Gastrocnemius medialis (tissue), 4 donors: ENCODE measurements around the gene HDAC5. TPM values are rescaled to one million over a fixed set of nuclear protein-coding genes. Genes with fewer than 3 reads are reported as not detected.
"Not testable (repeated sequence)": the region's sequence is repeated elsewhere in the genome, so short reads cannot be mapped to it uniquely, and the experiment has no call there.

ENCODE experiments used
- ATAC-seq, 2 donors: fragments of 150-250 bp; one replicate each; pipeline ENCODE4 v1.9.1; 2016
- DNase-seq, 2 donors: peaks; one replicate each; pipeline ENCODE4 v3.0.0-alpha.2; 2019
- H3K27ac ChIP-seq, 4 donors: fragments of 200-600 bp; sonication (generic); 1 replicate in 1 of 4; 2 replicates in 3 of 4; pipeline ENCODE4 v1.5.1; 2016 to 2018; ENCODE audit warnings: mild to moderate bottlenecking in 2 of 4, moderate library complexity in 1 of 4
- H3K27me3 ChIP-seq, 3 donors: fragments of 200-600 bp; sonication (generic) in 2 of 3; 1 replicate in 1 of 3; 2 replicates in 2 of 3; pipeline versions ENCODE4 v1.5.1 to v1.6.0; 2016 to 2019; ENCODE audit warnings: mild to moderate bottlenecking in 1 of 3, moderate library complexity in 1 of 3
- H3K36me3 ChIP-seq, 2 donors: fragments of 200-600 bp; sonication (generic) in 1 of 2; one replicate each; pipeline ENCODE4 v1.5.1; 2017 to 2018
- H3K4me1 ChIP-seq, 2 donors: fragments of 200-600 bp; sonication (generic) in 1 of 2; one replicate each; pipeline ENCODE4 v1.5.1; 2016 to 2017; ENCODE audit warnings: mild to moderate bottlenecking in 2 of 2
- H3K4me3 ChIP-seq, 4 donors: fragments of 200-600 bp; sonication (generic) in 3 of 4; 1 replicate in 1 of 4; 2 replicates in 3 of 4; pipeline ENCODE4 v1.5.1; 2016 to 2019; ENCODE audit warnings: mild to moderate bottlenecking in 2 of 4
- H3K9me3 ChIP-seq, 3 donors: fragments of 200-600 bp; sonication (generic) in 2 of 3; 1 replicate in 1 of 3; 2 replicates in 2 of 3; pipeline ENCODE4 v1.5.1; 2016 to 2019
- CTCF ChIP-seq, 5 experiments: fragments of 450-650 bp in 3 of 5; fragments of 200-600 bp in 2 of 5; sonication (generic) in 2 of 5; IDR thresholded peaks in 4 of 5; conservative IDR thresholded peaks in 1 of 5; 1 replicate in 4 of 5; 2 replicates in 1 of 5; pipeline ENCODE4 v1.5.1; 2016 to 2019; ENCODE audit warnings: antibody characterized with exemption in 5 of 5, mild to moderate bottlenecking in 3 of 5, moderate library complexity in 3 of 5
- POLR2A ChIP-seq, 2 donors: fragments of 450-650 bp; IDR thresholded peaks; one replicate each; pipeline ENCODE4 v1.6.1; 2017; ENCODE audit warnings: antibody characterized with exemption in 2 of 2, mild to moderate bottlenecking in 2 of 2, moderate library complexity in 2 of 2
- in situ Hi-C, 4 donors: fragments of 200-750 bp; cut with MboI; loops; one replicate each; pipeline versions ENCODE4 v1.15.0 to v1.8.0; 2017; ENCODE audit warnings: low sequenced_read_pairs in 4 of 4
- intact Hi-C: fragments of 100-400 bp; cut with DNase I; formaldehyde crosslinking; loops from one replicate; pipeline ENCODE4 v1.15.1; 2023; ENCODE audit warnings: low total_unique reads
- total RNA-seq, 4 donors: library from RNA; depleted of rRNA; stranded (reverse); fragments of >200 nt; gene quantifications; one replicate each; pipeline versions ENCODE4 v1.1.0 to v1.2.3, GENCODE V29; 2016

The HDAC5 gene
- total RNA-seq, 4 donors from 2014 or later = 36.5 to 301 (median 88.0) TPM

DNA sequence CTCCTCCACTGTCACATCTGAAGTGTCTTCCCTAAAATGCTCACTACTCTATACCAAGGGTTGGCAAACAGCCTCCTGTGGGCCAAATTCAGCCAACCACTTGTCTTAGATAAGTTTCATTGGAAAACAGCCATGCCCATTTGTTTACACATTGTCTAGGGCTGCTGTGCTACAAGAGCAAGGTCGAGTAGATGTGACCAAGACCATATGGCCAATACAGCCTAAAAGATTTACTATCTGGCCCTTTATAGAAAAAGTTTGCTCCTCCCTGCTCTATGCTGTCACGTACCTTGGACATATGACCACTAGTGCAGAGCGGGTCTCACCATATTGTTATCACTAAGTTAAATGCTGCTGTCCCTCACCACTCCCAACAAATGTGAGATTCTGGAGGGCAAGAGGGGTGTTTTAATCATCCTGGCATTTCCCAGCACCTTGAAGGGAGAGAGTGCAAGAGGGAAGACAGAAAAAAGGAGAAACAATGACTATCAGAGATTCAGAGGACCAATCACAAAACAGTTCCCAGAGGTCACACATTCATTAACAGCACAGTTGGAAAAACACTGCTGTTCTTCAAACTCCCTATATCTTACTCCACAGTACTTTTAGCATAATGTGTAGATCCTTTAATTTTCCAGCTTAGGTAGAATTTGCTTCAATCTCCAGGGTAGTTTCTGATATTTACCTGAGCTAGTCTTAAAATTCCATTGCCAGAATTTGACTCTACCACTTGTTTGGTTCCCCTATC is 70.1 kb downstream of the HDAC5 start:
- intact Hi-C loops = no loop called here
- in situ Hi-C loops = no loop called here
- H3K9me3 ChIP-seq = no peaks in the 10 kb centered on the region
- no peaks in the 10 kb centered on the region for H3K27me3 ChIP-seq
- no peak overlapping the region for H3K27ac ChIP-seq
- no peak for ATAC-seq
- peaks cover 3 to 9% of the 10 kb centered on the region in 2 donors for H3K4me1 ChIP-seq
- H3K36me3 ChIP-seq = peaks cover 0 to 34% of the 10 kb centered on the region in 2 donors
- DNase-seq = no peak
- no peak overlapping the region for H3K4me3 ChIP-seq
- TF ChIP-seq POLR2A (IDR thresholded peaks at IDR 0.05) = no peak
- TF ChIP-seq CTCF (IDR thresholded peaks at IDR 0.05 in 4 of 5, conservative IDR thresholded peaks at IDR 0.05 in 1 of 5) = no peak

DNA sequence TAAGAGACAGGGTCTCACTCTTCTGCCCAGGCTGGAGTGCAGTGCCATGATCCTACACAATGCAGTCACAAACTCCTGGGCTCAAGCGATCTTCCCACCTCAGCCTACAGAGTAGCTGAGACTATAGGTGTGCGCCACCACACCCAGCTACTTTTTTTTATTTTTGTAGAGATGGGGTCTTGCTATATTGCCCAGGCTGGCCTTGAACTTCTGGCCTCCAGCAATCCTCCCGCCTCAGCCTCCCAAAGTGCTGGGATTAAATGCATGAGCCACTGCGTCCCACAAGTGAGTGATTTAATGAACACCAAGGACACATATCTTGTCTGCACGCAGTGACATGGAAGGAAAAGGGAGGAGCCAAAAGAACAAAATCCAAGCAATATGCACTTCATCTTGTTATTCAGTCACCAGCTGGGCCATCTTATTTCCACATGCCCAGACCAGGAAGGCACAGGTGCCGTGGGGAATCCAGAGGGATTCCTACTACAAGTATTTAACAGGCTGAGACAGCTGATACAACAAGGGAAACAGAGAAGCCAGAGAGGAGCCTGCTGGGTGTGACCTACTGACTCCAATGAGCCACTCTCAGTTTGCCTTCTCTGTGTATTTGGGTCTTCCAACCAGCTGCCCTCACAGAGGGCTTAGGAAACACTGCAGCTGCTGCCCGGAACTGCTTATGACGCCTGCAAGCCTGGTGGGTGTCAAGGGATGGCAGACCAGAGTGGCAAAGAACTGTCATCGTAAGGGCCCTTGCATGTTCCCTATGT is 74.0 kb downstream of the HDAC5 start:
- no peak for DNase-seq
- TF ChIP-seq CTCF (IDR thresholded peaks at IDR 0.05 in 4 of 5, conservative IDR thresholded peaks at IDR 0.05 in 1 of 5) (no peak), POLR2A (IDR thresholded peaks at IDR 0.05) (no peak)
- peak in 1 of 2 donors; percentile 56 for ATAC-seq
- Histone ChIP-seq H3K4me1 (peaks cover 3 to 9% of the 10 kb centered on the region in 2 donors), H3K27me3 (no peaks in the 10 kb centered on the region), H3K27ac (peak overlapping the region in 1 of 4 donors; percentile 46), H3K36me3 (peaks cover 0 to 34% of the 10 kb centered on the region in 2 donors), H3K4me3 (no peak overlapping the region), H3K9me3 (no peaks in the 10 kb centered on the region)
- in situ Hi-C loops (loop anchor here in 1 of 4 donors (10.0 kb wide), 1 partner anchor 105 kb away; the partner anchor contains the start of gene PPY), intact Hi-C loops (no loop called here)

- H3K27ac ChIP-seq, H3K4me1 ChIP-seq, intact Hi-C loops, H3K4me3 ChIP-seq, ATAC-seq, H3K27me3 ChIP-seq, DNase-seq, H3K9me3 ChIP-seq: not testable (repeated sequence)
- in situ Hi-C loops = loop anchor here in 1 of 4 donors (10.0 kb wide), 1 partner anchor 102 kb away; the partner anchor contains the start of gene PPY
- peaks cover 0 to 28% of the 10 kb centered on the region in 2 donors for H3K36me3 ChIP-seq
These were observed 76.5 kb downstream of the HDAC5 start for GRCh38 chr17:44046893-44047292.

DNA sequence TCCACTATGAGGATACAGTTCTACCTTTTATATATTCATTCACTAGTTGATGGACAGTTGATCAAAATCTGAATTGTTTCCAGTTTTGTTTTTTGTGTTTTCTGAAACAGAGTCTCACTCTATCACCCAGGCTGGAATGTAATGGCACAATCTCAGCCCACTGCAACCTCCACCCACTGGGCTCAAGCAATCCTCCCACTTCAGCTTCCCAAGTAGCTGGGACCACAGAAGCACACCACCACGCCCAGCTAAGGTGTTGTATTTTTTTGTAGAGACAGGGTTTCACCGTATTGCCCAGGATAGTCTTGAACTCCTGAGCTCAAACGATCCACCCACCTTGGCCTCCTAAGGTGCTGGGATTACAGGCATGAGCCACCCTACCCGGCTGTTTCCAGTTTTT is 78.0 kb downstream of the HDAC5 start:
- Histone ChIP-seq H3K9me3 (no peaks in the 10 kb centered on the region), H3K36me3 (peaks cover 0 to 14% of the 10 kb centered on the region in 2 donors), H3K27me3 (no peaks in the 10 kb centered on the region), H3K4me3 (no peak overlapping the region), H3K27ac (no peak overlapping the region), H3K4me1 (peaks cover 17 to 19% of the 10 kb centered on the region in 2 donors)
- ATAC-seq (no peak), DNase-seq (no peak)
- intact Hi-C loops = no loop called here
- in situ Hi-C loops = loop anchor here in 1 of 4 donors (10.0 kb wide), 1 partner anchor 101 kb away; the partner anchor contains the start of gene PPY
- TF ChIP-seq CTCF (IDR thresholded peaks at IDR 0.05 in 4 of 5, conservative IDR thresholded peaks at IDR 0.05 in 1 of 5) (no peak), POLR2A (IDR thresholded peaks at IDR 0.05) (no peak)

- TF ChIP-seq POLR2A (IDR thresholded peaks at IDR 0.05) (no peak), CTCF (IDR thresholded peaks at IDR 0.05 in 4 of 5, conservative IDR thresholded peaks at IDR 0.05 in 1 of 5) (no peak)
- ATAC-seq = no peak
- H3K9me3 ChIP-seq = no peaks in the 10 kb centered on the region
- no peak for DNase-seq
- peak overlapping the region in 3 of 4 donors; percentile 31 to 40 (median 40) for H3K27ac ChIP-seq
- no peaks in the 10 kb centered on the region for H3K27me3 ChIP-seq
- peaks cover 27 to 30% of the 10 kb centered on the region in 2 donors for H3K4me1 ChIP-seq
- no peak overlapping the region for H3K4me3 ChIP-seq
- in situ Hi-C loops (loop anchor here in 2 of 4 donors (5.0 to 10.0 kb wide), 2 partner anchors 99 to 102 kb away; partner anchors contain the start of gene PPY (in 2 of the 2)), intact Hi-C loops (no loop called here)
- peaks cover 0 to 4% of the 10 kb centered on the region in 2 donors for H3K36me3 ChIP-seq
These were observed 79.4 kb downstream of the HDAC5 start for GRCh38 chr17:44044071-44044470.
